HFF-Myc (cell line): ENCODE results near the gene CELF2.

Experiments
- DNase-seq: peaks from one replicate; pipeline ENCODE4 v3.0.0-alpha.2; 2011; ENCODE audit warnings: low read depth; ENCODE audit errors: extremely low read depth
- H3K4me3 ChIP-seq: replicated peaks from 2 replicates; pipeline ENCODE4 v1.5.1; 2011; ENCODE audit warnings: low read depth, mild to moderate bottlenecking, control low read depth, low read length
- TF ChIP-seq, protein P1 (sequence below): IDR thresholded peaks from 2 replicates; pipeline ENCODE4 v1.5.1; 2012; ENCODE audit warnings: mild to moderate bottlenecking, low read depth, low read length, control low read depth; ENCODE audit errors: missing control alignments

Gene CELF2

GRCh38 chr10:11353006-11353896 lies 335.6 kb downstream of the CELF2 start:
- TF ChIP-seq, protein P1, sequence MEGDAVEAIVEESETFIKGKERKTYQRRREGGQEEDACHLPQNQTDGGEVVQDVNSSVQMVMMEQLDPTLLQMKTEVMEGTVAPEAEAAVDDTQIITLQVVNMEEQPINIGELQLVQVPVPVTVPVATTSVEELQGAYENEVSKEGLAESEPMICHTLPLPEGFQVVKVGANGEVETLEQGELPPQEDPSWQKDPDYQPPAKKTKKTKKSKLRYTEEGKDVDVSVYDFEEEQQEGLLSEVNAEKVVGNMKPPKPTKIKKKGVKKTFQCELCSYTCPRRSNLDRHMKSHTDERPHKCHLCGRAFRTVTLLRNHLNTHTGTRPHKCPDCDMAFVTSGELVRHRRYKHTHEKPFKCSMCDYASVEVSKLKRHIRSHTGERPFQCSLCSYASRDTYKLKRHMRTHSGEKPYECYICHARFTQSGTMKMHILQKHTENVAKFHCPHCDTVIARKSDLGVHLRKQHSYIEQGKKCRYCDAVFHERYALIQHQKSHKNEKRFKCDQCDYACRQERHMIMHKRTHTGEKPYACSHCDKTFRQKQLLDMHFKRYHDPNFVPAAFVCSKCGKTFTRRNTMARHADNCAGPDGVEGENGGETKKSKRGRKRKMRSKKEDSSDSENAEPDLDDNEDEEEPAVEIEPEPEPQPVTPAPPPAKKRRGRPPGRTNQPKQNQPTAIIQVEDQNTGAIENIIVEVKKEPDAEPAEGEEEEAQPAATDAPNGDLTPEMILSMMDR = no peak
- DNase-seq = no peak
- H3K4me3 ChIP-seq = no peak overlapping the region

GRCh38 chr10:11354823-11355222 lies 337.2 kb downstream of the CELF2 start:
- TF ChIP-seq, protein P1 = no peak

GRCh38 chr10:11355592-11355991 lies 337.9 kb downstream of the CELF2 start:
- DNase-seq = no peak
- no peak overlapping the region for H3K4me3 ChIP-seq
- TF ChIP-seq, protein P1 = no peak

More at GRCh38 chr10:11354823-11355222, 337.2 kb downstream of the CELF2 start:
- no peak for DNase-seq
- no peak overlapping the region for H3K4me3 ChIP-seq

GRCh38 chr10:11357439-11357838 lies 339.8 kb downstream of the CELF2 start:
- TF ChIP-seq, protein P1 = no peak
- no peak overlapping the region for H3K4me3 ChIP-seq
- no peak for DNase-seq

DNA sequence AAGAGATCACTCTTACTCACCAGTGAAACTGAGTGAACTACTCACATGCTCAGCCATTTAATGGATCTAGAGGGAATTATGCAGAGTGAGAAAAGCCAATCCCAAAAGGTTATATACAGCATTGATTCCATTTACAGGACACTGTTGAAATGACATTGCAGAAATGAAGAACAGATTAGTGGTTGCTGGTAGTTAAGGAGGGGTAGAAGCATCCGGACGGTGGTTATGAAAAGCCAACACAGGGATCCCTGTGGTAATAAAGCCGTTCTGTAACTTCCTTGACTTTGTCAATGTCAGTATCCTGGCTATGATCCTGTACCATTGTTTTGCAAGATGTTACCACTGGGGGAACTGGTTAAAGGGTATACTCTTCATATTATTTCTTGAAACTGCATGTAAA lies 340.3 kb downstream of the CELF2 start:
- no peak overlapping the region for H3K4me3 ChIP-seq
- TF ChIP-seq, protein P1 = no peak
- DNase-seq = no peak

DNA sequence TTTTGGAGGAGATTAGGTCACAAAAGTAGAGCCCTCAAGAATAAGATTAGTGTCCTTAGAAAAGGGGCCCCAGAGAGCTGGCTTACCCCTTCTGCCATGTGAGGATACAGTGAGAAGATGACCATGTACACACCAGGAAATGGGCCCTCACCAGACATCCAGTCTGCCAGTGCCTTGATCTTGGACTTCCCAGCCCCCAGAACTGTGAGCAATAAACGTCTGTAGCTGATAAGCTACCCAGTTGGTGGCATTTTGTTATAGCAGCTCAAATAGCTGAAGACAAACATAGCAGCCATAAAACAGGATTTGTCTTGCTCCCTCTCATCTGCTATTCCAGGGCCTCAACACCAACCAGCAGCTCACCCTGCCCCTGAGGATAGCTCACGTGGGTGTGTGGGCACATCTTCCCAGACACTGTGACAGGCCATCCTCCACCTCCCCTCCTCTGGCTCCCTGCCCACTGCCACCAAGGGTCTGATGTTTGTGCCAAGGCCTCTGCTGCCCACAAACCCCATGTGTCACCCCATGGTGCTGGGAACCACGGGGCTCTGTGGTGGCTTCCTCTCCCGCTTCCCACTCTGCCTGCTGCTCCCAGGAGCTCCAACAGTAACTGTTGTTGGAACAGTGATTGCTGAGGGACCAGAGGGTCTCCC lies 341.4 kb downstream of the CELF2 start:
- TF ChIP-seq, protein P1 = no peak
- DNase-seq = no peak
- H3K4me3 ChIP-seq = no peak overlapping the region
